GM19193 (cell line): ENCODE results near the gene MAL.

Source experiments
- POLR2A ChIP-seq: IDR thresholded peaks from 4 replicates; pipeline ENCODE4 v1.6.1; 2011; ENCODE audit not compliant: insufficient read depth, insufficient read length; ENCODE audit errors: extremely low read depth

The MAL gene

DNA sequence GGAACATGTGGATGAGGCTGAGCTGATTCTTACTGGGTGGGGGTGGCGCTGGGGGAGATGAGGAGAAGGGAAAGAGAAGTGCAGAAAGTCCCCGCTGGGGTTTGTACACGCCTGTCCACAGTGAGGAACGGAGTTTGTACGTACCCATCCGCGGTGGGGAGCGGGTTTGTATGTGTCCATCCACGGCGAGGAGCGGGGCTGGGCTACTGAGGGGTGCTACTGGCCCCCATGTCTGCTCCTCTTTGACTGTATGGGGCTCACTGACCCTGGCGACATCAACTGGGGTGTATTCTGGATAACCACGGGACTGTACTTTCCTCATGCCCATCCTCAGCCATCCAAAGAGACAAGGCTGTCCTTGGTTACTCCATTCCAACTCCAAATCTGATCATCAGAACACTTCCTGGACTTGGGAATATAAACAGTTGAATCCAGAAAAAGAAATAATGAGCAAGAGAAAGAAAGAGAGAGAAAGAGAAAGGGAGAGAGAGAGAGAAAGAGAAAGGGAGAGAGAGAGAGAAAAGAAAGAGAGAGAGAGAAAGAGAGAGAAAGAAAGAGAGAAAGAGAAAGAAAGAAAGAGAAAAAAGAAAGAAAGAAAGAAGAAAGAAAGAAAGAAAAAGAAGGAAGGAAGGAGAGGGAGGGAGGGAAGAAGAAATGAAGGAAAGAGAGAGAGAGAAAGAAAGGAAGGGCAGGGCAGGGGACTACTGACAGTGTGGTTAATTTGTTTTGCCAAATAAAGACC lies 21.0 kb downstream of the MAL start:
- no peak for TF ChIP-seq POLR2A

- no peak for TF ChIP-seq POLR2A
Observed at GRCh38 chr2:95047629-95048510, 22.4 kb downstream of the MAL start.

DNA sequence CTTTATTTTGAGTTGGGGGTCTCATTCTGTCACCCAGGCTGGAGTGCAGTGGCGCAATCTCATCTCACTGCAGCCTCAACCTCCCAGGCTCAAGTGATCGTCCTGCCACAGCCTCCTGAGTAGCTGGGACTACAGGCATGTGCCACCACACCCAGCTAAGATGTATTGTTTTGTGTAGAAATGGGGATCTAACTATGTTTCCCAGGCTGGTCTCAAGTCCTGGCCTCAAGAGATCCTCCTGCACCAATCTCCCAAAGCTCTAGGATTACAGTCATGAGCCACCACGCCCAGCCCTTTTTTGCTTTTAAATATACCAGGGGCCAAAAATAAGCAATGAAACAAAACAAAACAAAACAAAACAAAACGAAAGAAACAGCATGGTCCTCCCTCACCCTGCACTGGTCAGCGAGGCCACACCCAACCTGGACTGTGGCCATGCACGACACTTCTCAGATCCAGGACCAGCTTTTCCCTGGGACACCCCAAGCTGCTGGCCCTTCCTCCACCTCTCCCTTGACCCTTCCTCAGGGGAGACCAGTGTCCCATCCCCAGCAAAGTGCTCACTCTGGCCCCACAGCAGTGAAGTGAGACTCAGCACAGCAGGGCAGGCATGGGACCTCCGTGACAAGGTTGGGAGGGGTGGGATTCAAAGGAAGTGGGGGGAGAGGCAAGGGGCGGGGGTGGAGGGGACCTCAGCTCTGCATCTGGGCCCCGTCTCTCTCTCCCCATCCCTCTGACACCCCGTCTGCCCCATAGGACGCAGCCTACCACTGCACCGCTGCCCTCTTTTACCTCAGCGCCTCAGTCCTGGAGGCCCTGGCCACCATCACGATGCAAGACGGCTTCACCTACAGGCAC lies 23.5 kb downstream of the MAL start:
- TF ChIP-seq POLR2A: no peak

DNA sequence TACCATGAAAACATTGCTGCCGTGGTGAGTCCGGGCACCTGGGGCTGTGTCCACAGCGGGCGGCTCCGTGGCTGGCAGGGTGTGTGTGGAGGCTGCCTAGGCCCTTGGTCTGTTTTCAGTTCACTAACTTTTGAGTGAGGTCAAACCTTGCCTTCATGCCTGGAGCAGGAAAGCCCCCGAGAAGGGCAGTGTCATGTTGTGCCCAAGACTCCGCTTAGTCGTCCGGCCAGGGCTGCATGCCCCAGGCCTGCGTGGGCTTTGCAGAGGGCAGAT lies 24.1 kb downstream of the MAL start:
- TF ChIP-seq POLR2A: no peak

DNA sequence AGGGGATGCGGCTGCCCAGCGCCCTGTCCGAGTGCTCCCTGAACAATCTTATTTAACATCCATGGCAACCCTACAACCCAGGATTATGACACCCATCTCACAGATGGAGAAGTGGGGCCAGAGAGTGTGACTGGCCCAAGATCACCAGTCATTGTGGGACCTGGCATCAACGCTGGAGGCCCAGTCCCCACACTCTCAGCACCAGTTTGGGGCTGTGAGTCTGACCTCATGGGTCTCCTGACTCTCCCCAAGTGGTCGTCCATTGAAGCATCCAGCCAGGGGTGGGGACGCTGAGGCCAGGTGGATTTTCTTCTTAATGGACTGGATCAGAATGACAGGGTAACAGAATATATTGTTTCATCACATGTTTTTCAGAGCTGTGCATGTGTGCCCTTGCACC lies 24.5 kb downstream of the MAL start:
- TF ChIP-seq POLR2A: no peak

DNA sequence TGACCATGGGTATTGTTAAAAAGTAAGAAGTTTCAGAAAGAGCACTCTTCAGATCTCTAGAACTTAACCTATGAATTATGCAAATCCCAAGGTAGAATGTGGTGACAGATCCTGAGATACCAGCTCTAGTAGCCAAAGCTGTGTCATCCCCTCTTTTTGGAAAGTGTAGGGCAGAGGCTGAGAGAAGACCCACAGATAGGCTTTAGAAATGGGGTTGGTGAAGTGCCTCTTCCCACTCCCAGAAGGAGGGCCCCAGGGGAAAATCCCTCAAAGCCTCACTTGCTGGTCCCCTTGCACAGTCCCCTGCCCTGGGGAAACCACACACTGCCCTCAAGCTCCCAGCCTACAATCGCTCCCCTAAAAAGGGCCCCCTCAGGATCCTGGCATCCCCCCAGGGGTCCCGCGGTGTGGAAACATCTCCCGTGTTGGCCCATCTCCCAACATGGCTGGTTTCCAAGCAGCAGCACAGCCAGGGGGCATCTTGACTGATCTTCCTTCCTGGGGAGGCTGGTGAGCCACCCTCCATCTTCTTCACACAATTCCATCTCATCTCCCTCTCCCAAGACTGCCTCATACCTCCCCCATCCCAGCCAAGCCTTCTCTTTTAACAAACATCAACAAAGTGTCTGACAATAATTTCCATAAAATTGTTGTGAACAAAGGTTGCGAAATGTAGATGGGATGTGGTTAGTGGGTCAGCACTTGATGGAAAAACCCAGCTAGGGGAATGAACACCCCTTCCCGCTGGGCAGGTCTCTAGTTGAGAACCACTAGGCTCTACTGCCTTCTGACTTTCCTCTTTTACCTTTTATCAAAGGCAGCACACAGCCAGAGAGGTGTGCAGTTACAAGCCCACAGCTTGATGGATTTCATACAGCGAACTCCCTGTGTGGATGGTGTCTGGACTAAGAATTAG lies 25.1 kb downstream of the MAL start:
- no peak for TF ChIP-seq POLR2A

- TF ChIP-seq POLR2A: no peak
Observed at GRCh38 chr2:95051626-95052025, 26.1 kb downstream of the MAL start.

- no peak for TF ChIP-seq POLR2A
Observed at GRCh38 chr2:95052307-95052706, 26.8 kb downstream of the MAL start.

DNA sequence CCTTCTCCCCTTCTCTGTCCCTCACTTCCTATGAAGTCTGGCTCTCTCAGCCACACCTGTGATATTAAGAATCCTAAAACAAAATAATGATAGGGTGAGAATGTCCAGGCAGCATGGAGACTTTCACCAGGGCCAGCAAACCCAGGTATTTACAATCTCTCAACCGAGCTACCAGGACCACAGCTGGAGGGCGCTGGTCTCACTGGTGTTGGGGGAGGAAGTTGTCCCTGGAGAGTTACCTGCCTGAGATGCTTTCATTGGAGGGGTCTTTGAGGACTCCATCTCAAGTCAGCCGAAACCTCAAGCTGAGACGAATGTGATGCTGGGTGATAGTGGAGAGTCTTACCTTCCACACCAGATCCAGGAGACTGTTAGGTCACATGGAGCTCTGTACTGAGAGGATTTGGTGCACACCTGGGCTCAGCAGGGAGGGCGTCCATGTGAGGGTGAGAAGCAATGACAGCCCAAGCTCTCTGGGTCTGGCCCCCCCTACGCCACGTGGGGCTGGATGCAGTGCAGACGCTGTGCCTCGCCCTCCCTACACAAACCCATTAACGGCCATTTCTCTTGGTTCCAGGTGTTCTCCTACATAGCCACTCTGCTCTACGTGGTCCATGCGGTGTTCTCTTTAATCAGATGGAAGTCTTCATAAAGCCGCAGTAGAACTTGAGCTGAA lies 27.4 kb downstream of the MAL start:
- no peak for TF ChIP-seq POLR2A

- TF ChIP-seq POLR2A: no peak
Observed at GRCh38 chr2:95053543-95053942, 28.0 kb downstream of the MAL start.

DNA sequence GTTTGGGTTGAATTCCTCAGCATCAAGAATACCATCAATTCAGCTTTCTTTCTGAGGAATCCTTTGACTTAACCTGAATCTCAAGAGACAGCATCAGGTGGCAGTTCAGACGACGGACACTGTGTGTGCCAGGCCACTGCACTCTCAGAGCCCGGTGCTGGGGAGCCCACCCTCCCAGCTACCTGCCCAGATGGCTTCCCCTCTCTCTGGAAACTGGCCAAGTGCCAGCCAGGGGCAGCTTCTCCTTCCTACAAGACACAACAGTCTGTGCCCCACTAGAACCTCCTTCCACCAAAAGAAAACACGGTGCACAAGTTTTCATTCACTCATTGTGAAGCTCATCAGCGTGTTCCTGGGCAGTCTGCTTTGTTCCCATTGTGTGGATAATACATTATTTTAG lies 28.5 kb downstream of the MAL start:
- no peak for TF ChIP-seq POLR2A

DNA sequence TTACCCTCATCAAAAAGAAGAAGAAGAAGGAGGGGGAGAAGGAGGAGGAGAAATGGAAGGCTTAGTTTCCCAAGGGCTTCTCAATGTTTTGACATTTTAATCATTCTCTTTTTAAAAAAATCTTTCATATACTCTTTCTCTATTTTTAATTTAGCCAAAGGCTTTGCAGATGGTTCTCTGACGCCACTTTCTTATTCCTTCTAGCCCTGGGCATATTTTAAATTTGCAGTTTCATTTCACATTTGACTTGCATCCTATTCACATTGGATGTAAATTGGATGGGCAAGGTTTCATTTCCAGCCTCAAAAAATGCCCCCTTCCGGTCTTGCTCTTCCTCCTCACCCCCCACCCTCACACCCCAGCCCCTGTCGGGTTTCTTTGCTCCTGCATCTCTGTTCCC lies 29.8 kb downstream of the MAL start:
- TF ChIP-seq POLR2A: no peak

DNA sequence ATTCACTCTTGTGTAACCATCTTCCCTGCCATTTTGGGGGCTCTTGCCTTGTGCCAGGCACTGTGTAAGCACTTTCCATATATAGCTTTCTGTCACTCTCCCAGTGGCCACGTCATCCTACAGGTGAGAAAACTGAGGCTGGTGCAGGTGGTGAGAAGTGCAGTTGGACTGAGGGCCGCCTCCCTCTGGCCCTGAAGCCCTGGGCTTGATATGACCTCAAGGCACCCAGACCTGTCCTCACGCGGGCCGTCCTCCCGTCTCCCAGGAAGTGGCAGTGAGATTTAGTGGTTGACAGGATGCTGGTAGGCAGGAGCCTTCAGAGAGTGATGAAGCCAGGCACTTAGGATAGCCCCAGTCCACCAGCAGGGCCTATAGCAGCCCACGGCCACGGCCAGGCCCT lies 30.5 kb downstream of the MAL start:
- no peak for TF ChIP-seq POLR2A

- TF ChIP-seq POLR2A: no peak
Observed at GRCh38 chr2:95056461-95057459, 31.3 kb downstream of the MAL start.
